HPDE6-E6E7 (cell line): ENCODE data around the gene ZC3H6.
A peak's percentile ranks its signal among the peaks of the same experiment; 100 is the strongest.
"Not testable (repeated sequence)": the region's sequence is repeated elsewhere in the genome, so short reads cannot be mapped to it uniquely, and the experiment has no call there.

Experiments used
- DNase-seq: peaks from one replicate; pipeline ENCODE4 v3.0.0; 2011; ENCODE audit warnings: missing footprints; ENCODE audit errors: extremely low spot score

Gene ZC3H6

DNA sequence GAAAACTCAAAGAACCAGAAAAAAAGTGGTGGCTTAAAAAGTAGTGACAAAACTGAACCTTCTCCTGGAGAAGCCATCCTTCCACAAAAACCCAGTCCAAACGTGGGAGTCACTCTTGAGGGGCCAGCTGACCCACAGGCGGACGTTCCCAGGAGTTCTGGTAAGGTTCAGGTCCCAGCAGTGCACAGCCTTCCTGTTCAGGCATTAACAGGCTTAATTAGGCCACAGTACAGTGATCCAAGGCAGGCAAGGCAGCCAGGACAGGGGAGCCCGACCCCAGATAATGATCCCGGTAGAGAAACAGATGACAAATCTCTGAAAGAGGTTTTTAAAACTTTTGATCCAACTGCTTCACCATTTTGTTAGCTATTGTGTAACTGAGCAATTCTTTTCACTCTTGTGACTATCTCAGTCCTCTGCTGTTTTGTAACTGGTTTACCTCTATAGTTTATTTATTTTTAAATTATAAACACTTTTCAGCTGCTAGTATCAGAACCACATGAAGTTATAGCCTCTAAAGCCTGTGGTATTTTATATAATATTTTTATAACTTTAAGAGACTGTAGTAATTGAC is 56.8 kb downstream of the ZC3H6 start:
- no peak for DNase-seq

DNA sequence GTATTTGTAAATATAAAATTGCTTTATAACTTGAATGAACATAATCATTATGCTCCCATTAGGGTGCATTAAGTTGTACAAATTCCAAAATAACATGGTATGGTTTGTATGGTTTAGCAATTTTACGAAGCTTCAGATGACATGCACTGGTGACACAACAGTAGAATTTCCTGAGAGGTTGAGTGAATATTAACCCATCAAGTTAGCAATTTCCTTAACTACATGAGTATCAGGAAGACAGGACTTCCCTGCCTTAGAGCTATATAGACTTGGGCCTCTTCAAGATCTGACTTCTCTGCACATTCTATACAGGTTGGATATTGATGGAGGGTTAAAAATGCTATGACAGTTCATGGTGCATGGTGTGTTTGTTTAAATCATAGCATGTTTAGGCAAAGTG is 60.2 kb downstream of the ZC3H6 start:
- DNase-seq = no peak

DNA sequence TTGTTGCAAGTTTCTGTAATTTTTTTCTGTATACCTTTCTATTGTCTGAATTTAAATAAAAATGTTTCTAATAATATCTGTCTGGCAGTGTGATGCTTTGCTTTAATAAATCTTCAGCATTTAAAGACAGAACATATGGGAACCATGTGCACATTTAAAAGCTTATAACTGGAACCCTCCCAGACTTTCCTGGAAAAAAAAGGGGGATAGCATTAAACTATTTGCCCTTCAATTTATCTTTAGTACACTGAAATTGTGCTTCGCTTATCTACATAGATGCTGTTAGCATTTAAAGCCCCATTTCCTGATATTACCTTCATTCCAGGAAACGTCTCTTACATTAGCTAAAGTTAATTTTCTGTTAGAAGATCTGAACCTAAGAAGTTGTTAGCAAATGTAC is 64.6 kb downstream of the ZC3H6 start:
- DNase-seq = no peak

DNA sequence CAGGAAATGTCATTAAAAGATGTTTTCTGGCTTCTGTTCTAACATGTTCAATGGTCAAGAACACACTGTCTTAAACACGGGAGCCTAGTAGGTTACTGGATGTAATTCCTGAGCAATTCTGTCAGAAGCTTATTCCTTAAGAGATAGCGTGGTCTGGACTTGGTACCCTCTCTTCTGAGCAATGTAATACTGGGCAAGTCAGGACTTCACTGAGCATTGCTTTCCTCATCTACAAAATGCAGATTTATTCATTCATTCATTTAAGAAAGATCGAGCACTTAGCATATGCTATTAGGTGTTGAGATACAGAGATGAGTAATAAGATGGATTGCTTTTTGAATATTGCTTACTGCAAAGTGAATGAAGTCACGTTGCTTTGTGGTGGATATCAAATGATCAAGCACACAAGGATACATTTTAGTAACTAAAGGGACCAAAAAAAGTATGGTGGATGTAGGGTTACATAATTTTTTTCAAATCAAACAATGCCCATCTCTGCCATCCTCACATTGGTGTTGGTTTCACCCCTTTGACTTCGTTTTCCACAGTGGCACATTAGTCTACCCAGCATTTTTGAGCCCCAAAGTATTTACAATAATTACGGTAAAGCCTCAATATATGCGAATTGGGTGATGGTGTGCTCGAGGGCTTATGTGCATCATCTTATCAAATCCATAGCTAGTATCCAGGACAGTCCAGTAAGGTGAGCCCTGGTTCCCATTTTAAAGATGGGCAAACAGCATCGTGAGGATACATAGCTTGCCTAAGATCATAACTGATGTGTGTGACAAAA is 65.3 kb downstream of the ZC3H6 start:
- DNase-seq = peak; percentile 26

DNA sequence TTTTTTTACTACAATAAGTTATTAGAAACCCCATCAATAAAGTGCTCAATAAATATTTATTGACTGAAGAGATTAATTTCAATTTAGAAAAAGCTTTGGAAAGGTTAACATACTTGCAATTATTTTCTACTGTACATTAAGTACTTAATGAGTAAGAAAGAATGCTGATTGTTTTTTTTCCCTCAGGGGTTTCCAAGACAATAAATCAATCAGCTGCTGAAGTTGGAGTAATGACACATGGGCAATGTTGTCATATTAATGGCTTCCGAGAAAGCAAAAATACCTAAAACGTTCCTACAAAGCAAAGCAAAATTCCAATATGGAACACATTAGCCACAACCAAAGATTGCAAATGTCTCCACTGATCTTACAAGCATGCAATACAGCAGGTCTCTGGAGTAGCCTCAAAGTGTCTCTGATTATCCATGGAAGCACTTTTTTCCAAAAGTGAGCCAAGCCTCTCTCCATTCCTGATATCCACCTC is 66.7 kb downstream of the ZC3H6 start:
- DNase-seq = no peak

DNA sequence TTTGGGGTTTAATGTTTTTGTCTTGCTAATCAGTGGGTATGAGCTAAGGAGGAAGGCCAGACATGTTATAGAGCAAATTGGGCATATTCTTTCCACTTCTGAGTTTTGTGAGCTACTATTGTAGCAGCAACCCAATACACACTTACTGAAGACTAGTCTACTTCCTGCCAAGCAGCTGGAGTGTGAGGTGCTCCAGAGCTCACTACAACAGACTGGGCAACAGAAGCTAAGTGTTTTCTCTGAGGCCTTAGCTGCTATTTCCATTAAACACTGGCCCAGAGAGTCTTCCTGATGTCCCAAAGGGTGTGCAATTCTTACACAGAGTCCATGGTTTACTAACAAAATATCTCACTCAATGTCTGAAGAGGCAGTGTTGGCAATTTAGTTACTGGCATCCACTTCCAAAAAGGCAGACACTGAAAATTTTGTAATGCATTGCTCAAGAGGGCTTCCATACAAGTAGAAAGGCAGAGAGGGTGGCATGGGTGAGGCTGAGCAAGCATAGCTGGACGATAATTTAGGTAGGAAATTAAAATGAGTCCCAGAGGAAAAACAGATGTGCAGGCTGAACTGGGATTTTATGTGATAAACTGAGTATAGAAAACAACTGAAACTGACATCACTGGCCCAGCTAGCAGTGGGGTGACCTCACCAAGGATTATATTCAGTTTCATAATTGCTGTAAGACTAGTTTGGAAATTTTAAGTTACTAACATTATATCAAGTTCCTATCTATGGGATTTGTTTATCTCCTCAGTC is 68.6 kb downstream of the ZC3H6 start:
- DNase-seq = no peak

DNA sequence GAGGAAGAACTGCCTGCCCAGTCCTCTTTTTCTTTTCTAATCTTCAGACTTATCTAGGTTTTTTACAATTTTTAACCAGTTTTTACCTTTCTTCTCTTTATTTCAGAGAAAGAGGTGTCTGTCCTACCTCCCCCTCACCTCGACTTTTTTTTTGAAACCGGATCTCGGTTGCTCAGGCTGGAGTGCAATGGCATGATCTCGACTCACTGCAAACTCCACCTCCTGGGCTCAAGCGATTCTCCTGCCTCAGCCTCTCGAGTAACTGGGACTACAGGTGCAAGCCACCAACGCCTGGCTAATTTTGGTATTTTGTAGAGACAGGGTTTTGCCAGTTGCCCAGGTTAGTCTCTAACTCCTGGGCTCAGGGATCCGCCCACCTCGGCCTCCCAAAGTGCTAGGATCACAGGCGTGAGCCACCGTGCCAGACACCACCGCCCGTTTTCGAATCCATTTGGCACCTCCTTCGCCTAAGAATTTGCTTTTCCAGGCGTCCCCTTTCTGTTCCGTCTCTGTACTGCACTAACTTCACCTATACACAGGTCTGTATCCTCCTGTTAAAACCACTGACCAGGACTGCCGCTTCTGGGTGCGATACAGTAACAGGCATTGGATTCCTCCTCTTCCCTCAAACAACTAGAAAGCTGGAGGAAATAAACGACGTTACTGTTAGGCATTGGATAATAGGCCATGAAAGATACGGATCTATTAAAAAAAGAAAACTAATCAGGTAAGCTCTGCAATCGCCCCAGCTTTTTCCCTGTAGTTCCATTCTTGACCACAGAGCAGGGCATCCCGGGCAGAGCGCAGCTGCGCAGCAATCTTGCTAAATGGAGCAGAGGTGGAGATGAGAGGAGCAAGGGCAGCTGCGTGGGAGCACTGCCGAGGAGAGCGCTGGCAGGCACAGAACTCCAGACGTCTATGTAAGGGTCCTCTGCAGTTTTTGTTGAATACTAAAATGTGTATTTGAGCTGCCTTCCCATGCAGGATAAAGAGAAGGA is 69.9 kb downstream of the ZC3H6 start:
- no peak for DNase-seq

DNA sequence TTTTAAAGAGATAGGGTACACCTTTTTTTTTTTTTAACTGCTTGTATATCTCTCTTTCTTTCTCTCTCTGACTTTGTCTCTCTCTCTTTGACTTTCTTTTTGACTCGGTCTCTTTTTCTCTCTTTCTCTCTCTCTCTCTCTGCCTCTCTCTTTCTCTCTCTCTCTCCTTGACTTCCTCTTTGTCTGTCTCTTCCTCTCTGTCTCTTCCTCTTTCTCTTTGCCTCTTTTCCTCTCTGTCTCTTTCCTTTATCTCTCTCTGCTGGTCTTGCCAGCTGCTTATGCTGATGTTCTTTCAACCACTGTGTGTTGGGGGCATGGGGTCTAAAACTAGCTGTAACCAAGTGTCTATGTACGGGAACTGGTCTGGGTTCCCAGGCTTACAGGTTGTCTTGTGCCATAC is 76.9 kb downstream of the ZC3H6 start:
- DNase-seq = not testable (repeated sequence)

DNA sequence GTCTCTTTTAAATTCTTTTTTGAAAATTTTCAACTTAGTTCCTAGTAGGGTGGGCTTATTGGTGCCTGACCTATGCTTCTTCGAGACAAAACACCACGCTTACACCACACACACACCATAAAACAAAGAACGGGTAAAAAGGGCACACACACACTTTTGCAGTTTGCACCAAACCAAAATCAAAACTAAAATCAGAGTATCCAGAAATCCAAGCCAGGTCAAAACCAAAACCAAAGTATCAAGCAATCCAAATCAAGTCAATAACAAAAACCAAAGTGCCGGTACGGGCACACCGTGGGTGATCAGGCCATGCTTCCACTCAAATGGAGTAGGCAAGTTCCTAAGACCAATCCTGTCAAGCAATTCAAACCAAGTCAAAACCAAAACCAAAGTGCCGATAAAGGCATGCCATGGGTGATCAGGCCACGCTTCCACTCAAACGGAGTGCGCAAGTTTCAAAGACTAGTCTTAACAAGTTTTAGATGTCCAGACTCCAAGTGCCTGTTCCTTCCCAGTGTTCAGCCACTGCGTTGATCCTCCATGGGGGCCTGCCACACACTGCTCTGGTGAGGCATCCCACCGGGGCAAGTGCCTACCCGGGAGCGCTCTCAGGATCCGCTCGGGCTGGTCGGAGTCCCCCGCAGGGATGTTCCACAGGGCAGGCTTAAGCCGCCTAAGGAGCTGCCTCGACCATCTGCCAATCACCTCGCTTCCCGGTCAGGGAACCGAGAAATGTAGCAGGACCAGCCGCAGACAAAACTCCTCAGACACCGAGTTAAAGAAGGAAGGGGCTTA is 77.6 kb downstream of the ZC3H6 start:
- not testable (repeated sequence) for DNase-seq

DNA sequence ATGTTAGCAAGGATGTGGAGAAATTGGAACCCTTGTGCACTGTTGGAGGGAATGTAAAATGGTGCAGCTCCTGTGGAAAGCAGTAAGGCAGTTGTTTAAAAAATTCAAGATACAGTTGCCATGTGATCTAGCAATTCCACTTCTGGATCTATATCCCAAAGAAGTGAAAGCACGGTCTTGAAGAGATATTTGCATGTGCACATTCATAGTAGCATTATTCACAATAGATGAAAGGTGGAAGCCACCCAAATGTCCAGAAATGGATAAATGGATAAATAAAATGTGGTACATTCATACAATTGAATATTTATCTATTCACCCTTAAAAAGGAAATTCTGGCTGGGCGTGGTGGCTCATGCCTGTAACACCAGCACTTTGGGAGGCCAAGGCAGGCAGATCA is 78.9 kb downstream of the ZC3H6 start:
- DNase-seq = not testable (repeated sequence)

DNA sequence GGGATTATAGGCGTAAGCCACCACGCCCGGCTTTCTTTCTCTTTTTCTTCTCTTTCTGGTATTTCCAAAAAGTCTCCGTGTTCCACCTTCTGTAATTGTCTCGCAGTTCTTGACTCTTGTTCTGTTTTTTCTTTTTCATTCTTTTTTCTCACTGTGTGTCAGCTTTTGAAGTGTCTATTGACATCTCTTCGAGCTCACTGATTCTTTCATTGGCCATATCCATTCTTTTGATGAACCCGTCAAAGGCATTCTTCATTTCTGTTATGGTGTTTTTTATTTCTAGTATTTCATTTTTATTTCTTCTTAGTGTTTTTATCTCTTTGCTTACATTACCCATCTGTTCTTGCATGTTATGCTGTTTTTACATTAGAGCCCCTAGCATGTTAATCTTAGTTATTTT is 84.7 kb downstream of the ZC3H6 start:
- not testable (repeated sequence) for DNase-seq
